HG03108 (cell line): ENCODE measurements around the gene SLC30A1.

Source experiments
- ATAC-seq: cut with Tn5 transposase; IDR thresholded peaks from one replicate; pipeline ENCODE4 v1.9.1; 2021; ENCODE audit warnings: moderate library complexity; ENCODE audit not compliant: unreplicated experiment

Gene SLC30A1

DNA sequence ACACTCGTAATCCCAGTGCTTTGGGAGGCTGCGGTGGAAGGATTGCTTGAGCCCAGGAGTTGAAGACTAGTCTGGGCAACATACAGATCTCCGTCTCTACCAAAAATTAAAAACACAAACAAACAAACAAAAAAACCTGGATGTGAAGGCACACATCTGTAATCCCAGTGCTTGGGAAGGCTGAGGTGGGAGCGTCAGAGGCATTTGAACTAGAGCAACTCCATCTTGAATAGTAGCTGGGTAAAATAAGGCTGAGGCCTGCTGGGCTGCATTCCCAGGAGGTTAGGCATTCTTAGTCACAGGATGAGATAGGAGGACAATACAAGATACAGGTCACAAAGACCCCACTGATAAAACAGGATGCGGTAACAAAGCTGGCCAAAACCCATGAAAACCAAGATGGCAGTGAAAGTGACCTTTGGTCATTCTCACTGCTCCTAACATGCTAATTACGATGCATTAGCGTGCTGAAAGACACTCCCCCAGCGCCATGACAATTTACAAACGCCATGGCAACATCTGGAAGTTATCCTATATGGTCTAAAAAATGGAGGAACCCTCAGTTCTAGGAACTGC lies 53.8 kb downstream of the SLC30A1 start:
- ATAC-seq, result no peak

DNA sequence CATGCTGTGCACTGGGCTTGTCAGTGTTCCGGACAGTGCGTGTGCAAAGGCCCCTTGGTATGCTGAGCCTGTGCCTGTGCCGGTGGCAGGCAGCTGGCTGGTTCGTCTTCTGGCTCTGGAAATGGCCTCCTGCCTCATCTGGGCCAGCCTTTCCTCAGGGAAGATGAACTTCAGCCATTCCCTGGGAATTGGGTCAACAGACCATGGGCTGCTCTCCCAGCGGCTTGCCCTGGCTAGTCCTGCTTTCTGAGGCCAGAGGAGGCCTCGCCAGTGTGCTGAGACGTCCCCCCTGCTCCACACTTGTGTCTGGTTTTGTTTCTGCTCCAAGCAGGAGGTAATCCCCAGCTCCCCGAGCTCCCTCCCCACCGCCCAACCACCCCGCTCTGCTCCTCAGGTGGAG lies 54.4 kb downstream of the SLC30A1 start:
- ATAC-seq, result no peak

DNA sequence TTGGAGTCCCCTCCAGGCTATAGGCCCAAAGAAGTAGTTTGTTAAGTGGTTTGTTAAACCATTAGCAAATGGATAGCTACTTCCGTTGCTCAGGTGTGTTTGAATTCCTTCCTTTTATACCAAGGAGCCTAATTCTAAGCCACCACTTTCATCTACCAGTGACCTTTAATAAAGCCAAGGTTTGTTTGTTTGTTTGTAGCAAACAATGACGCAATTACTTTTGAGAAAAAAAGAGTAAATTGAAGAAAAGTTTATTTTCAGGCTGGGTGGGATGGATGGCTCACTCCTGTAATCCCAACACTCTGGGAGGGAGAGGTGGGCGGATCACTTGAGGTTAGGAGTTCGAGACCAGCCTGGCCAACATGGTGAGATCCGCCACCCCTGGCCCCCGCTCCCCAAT lies 56.2 kb downstream of the SLC30A1 start:
- no peak for ATAC-seq
